ENCODE measurements around the gene PSMF1. TPM values are rescaled to one million over a fixed set of nuclear protein-coding genes. Genes with fewer than 3 reads are reported as not detected.

The PSMF1 gene
- polyA plus RNA-seq, 1 experiment = 154 TPM

DNA sequence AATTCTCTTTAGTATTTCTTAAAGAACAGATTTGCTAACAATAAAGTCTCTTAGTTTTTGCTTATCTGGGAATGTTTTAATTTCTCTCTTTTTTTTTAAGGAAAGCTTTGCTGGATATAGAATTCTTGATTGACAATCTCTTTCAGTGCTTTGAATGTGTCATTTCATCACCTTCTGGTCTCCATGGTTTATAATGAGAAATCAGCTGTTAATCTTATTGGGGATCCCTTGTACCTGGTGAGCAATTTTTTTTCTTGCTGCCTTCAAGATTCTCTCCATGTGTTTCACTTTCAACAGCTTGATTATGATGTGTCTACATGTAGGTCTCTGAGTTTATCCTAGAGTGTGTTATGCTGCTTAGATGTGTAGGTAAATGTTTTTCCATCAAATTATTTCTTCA is 16.4 kb upstream of the PSMF1 start:
- TF ChIP-seq, protein P1, sequence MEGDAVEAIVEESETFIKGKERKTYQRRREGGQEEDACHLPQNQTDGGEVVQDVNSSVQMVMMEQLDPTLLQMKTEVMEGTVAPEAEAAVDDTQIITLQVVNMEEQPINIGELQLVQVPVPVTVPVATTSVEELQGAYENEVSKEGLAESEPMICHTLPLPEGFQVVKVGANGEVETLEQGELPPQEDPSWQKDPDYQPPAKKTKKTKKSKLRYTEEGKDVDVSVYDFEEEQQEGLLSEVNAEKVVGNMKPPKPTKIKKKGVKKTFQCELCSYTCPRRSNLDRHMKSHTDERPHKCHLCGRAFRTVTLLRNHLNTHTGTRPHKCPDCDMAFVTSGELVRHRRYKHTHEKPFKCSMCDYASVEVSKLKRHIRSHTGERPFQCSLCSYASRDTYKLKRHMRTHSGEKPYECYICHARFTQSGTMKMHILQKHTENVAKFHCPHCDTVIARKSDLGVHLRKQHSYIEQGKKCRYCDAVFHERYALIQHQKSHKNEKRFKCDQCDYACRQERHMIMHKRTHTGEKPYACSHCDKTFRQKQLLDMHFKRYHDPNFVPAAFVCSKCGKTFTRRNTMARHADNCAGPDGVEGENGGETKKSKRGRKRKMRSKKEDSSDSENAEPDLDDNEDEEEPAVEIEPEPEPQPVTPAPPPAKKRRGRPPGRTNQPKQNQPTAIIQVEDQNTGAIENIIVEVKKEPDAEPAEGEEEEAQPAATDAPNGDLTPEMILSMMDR (IDR thresholded peaks at IDR 0.05; ENCODE audit: insufficient read depth, low read depth, low read length) = no peak
- Histone ChIP-seq H3K27me3 (ENCODE audit: control insufficient read depth, insufficient read depth, low read length) (peaks cover 3% of the 10 kb centered on the region; the same call in 1 of the 2 replicates), H3K36me3 (ENCODE audit: control insufficient read depth, insufficient read depth, low read length) (no peaks in the 10 kb centered on the region), H3K4me3 (ENCODE audit: low read depth, low read length) (no peak overlapping the region)
- ChIA-PET CTCF (no interaction called here), POLR2A (no interaction called here)
- no peak for DNase-seq (ENCODE audit: low read depth)

DNA sequence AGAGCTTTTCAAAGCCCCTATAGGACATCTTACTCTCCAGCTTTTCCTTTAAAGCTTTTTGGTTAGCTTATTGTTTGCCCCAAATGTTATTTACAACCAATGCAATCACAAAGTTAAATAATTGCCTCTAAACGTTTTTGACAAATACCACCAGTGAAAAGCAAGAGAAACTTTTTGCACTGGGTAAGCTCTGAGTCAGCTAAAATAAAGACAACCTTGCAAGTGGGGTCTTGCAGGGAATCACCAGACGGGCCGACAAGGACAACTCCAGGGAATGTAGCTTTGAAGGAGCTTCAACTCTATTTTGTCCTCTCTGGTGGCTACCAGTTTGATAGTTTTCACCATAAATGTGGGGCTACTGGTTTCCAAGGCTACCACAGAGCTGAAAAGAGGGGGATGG is 14.7 kb upstream of the PSMF1 start:
- no peaks in the 10 kb centered on the region for H3K36me3 ChIP-seq (ENCODE audit: control insufficient read depth, insufficient read depth, low read length)
- TF ChIP-seq, protein P1 (IDR thresholded peaks at IDR 0.05; ENCODE audit: insufficient read depth, low read depth, low read length) = no peak
- no peaks in the 10 kb centered on the region; the same call in none of the 2 replicates for H3K27me3 ChIP-seq (ENCODE audit: control insufficient read depth, insufficient read depth, low read length)
- ChIA-PET CTCF (interaction anchor here (0.7 kb wide), 1 partner anchor 24 kb away, joined by 3 read pairs; no protein-coding TSS in a partner anchor), POLR2A (no interaction called here)
- DNase-seq (ENCODE audit: low read depth) = no peak
- H3K4me3 ChIP-seq (ENCODE audit: low read depth, low read length) = no peak overlapping the region

DNA sequence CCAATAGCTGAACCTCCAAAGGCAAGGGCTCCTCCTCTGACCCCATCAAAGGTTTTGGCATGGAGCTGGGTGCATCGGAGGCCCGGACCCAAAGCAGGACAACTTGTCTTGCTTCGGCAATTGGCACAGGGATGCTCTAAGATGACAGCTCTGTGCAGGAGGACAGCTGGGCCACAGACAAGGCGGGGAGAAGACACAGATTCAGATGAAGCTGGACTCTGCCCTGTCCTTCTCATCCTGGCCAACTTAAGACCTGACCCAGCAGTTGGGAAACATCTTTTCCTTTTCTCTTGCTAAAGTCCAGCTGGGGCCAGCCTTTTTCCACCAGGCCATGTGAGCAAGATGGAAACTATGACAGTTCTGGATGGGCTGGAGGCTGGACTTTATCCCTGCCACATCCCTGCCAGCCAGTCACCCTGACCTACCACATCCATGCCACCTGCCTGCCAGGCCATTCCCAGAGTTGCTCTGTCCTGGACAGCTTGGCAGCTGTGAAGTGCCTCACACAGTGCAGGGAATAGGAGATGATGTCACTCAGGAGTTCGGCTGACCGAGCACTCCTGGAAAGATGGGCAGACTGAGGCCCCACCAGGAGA is 12.7 kb upstream of the PSMF1 start:
- Histone ChIP-seq H3K4me3 (ENCODE audit: low read depth, low read length) (no peak overlapping the region), H3K36me3 (ENCODE audit: control insufficient read depth, insufficient read depth, low read length) (no peaks in the 10 kb centered on the region), H3K27me3 (ENCODE audit: control insufficient read depth, insufficient read depth, low read length) (no peaks in the 10 kb centered on the region; the same call in none of the 2 replicates)
- CTCF ChIA-PET = interaction anchor here (1.0 to 4.3 kb wide), 3 partner anchors 149 to 290 kb away, joined by 3 to 21 read pairs (median 19); no protein-coding TSS in a partner anchor
- POLR2A ChIA-PET = no interaction called here
- no peak for DNase-seq (ENCODE audit: low read depth)
- TF ChIP-seq, protein P1 (IDR thresholded peaks at IDR 0.05; ENCODE audit: insufficient read depth, low read depth, low read length) = no peak

- TF ChIP-seq, protein P1 (IDR thresholded peaks at IDR 0.05; ENCODE audit: insufficient read depth, low read depth, low read length) = no peak
- DNase-seq (ENCODE audit: low read depth) = no peak
- ChIA-PET CTCF (interaction anchor here (0.7 to 4.3 kb wide), 11 partner anchors 9 to 292 kb away, joined by 3 to 21 read pairs (median 4); partner anchors contain the start of gene PSMF1), POLR2A (no interaction called here)
- no peaks in the 10 kb centered on the region for H3K36me3 ChIP-seq (ENCODE audit: control insufficient read depth, insufficient read depth, low read length)
- no peak overlapping the region for H3K4me3 ChIP-seq (ENCODE audit: low read depth, low read length)
- no peaks in the 10 kb centered on the region; the same call in none of the 2 replicates for H3K27me3 ChIP-seq (ENCODE audit: control insufficient read depth, insufficient read depth, low read length)
These were observed 11.2 kb upstream of the PSMF1 start for GRCh38 chr20:1107176-1107575.

DNA sequence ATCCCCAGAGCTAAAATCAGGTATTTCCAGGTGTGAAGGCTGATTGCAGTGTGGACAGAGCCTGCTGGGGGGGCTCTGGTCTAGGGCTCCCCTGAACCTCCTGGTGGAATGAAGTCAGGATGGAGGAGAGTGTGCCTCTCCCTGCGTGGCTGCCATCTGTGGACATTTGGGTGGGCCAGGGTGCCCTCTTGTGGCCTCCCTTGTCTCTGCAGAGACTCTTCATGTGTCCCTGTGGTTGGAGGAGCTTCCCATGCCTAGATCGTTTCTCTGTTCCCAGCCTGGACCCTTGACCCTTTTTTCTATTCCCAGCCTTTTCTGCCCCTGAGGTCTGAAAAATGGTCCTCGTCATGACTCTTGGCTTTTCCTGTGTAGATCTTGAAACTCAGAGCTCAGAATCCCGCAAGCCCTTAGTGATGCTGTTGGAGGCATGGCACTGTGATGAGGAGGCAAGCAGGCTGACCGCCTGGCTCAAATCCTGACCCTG is 9.9 kb upstream of the PSMF1 start:
- CTCF ChIA-PET = interaction anchor here (0.6 to 4.3 kb wide), 28 partner anchors 10 to 305 kb away, joined by 3 to 24 read pairs (median 4); partner anchors contain the start of genes PSMF1 and RAD21L1
- Histone ChIP-seq H3K36me3 (ENCODE audit: control insufficient read depth, insufficient read depth, low read length) (no peaks in the 10 kb centered on the region), H3K4me3 (ENCODE audit: low read depth, low read length) (no peak overlapping the region), H3K27me3 (ENCODE audit: control insufficient read depth, insufficient read depth, low read length) (no peaks in the 10 kb centered on the region; the same call in none of the 2 replicates)
- TF ChIP-seq, protein P1 (IDR thresholded peaks at IDR 0.05; ENCODE audit: insufficient read depth, low read depth, low read length) = peak; percentile 89
- no peak for DNase-seq (ENCODE audit: low read depth)
- POLR2A ChIA-PET = no interaction called here
